Lower leg skin (tissue), 3 donors: ENCODE results near the gene COL25A1.

ENCODE experiments used
- CTCF ChIP-seq, 3 donors: fragments of 450-650 bp; IDR thresholded peaks; one replicate each; pipeline ENCODE4 v1.5.1; 2016; ENCODE audit warnings: antibody characterized with exemption in 3 of 3, mild to moderate bottlenecking in 3 of 3, moderate library complexity in 2 of 3
- POLR2A ChIP-seq, 2 donors: fragments of 450-650 bp; IDR thresholded peaks; one replicate each; pipeline ENCODE4 v1.6.1; 2016 to 2017; ENCODE audit warnings: antibody characterized with exemption in 2 of 2, mild to moderate bottlenecking in 1 of 2, moderate library complexity in 1 of 2

- TF ChIP-seq POLR2A (IDR thresholded peaks at IDR 0.05), result no peak
- no peak for TF ChIP-seq CTCF (IDR thresholded peaks at IDR 0.05)
These were observed 38.7 kb downstream of the COL25A1 start for GRCh38 chr4:109263721-109264120.
